IgD-negative memory B cell (primary cell): Measurements from ENCODE around the gene ST6GALNAC4. TPM values are rescaled to one million over a fixed set of nuclear protein-coding genes. Genes with fewer than 3 reads are reported as not detected.

Experiments used
- H3K27ac Mint-ChIP-seq, 3 donors: one replicate each; pipeline ENCODE4 v1.8.0; 2020 to 2022; ENCODE audit warnings: mild to moderate bottlenecking in 3 of 3, mixed read lengths in 3 of 3, moderate library complexity in 1 of 3
- H3K27me3 Mint-ChIP-seq: one replicate; pipeline ENCODE4 v1.8.0; 2021; ENCODE audit warnings: mixed read lengths
- H3K36me3 Mint-ChIP-seq: one replicate; pipeline ENCODE4 v1.8.0; 2020; ENCODE audit warnings: mild to moderate bottlenecking, mixed read lengths
- H3K4me1 Mint-ChIP-seq, 3 donors: one replicate each; pipeline ENCODE4 v1.8.0; 2020 to 2022; ENCODE audit warnings: mixed read lengths in 3 of 3, mild to moderate bottlenecking in 1 of 3
- H3K4me3 Mint-ChIP-seq, 4 donors: one replicate each; pipeline ENCODE4 v1.8.0; 2020 to 2022; ENCODE audit warnings: mild to moderate bottlenecking in 4 of 4, mixed read lengths in 4 of 4, moderate library complexity in 3 of 4
- H3K9me3 Mint-ChIP-seq, 3 donors: one replicate each; pipeline ENCODE4 v1.8.0; 2020 to 2021; ENCODE audit warnings: mixed read lengths in 3 of 3, mild to moderate bottlenecking in 1 of 3
- polyA plus RNA-seq: library from polyadenylated mRNA; unstranded; fragments of 300-500 nt; fragmentation: Illumina TruSeq; gene quantifications from one replicate; pipeline ENCODE4 v1.2.3, GENCODE V29; 2021

The ST6GALNAC4 gene
- polyA plus RNA-seq, 1 donor from 2014 or later = 32.5 TPM

DNA sequence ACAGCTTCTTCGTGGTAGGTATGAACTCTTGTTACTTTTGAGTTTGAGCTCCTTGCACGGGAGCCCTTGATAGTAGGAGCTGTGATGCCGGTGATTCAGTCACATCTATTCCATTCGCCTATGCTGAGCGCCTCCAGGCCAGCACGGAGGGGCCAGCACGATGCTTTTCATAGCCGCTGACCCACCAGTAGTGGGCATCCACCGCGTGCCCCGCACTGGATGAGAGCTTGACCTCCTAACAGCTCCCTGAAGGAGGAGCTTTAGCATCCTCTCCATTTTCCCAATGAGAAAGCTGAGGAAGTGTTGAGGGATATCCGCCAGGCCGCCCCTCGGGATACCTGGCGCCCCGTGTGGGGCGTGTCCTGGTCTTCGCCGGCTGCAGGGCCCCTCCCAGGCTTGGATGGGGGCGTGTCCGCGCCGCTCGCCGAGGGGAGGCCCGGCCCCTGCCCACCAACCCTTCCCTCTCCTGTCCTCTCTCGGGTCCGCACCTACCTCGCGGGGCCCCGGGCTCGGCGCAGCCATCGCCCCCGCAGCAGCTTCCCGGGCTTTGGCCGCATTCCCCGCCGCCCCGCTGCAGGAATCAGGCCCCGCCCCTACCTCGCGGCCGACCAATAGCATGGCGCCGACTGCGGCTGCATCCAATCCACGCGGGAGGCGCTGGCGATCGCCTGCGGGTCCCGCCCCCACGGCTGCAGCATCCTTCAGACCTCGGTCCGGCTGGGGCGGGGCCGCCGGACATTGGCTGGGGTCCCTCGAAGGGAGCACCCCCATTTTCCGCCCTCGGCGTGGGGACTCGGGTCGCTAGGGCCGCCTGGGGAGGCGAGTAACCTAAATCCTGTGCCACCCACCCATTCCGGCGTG lies 13.6 kb upstream of the ST6GALNAC4 start, which contains the start of gene PIP5KL1:
Gene PIP5KL1, minus strand, starts transcription at position 547 of the 861 bp plus-strand sequence. Its CDS starts 25 bp downstream, at position 522.
- Mint-ChIP-seq H3K4me1 (peaks cover 11 to 22% (median 19%) of the 10 kb centered on the region in 3 donors), H3K27ac (peak within 1 kb of the TSS; percentile 83 to 98 (median 94)), H3K4me3 (peak within 1 kb of the TSS; percentile 76 to 94 (median 87)), H3K9me3 (peaks cover 0 to 2% (median 0%) of the 10 kb centered on the region in 3 donors), H3K36me3 (peaks cover 2% of the 10 kb centered on the region), H3K27me3 (peaks cover 1% of the 10 kb centered on the region)

DNA sequence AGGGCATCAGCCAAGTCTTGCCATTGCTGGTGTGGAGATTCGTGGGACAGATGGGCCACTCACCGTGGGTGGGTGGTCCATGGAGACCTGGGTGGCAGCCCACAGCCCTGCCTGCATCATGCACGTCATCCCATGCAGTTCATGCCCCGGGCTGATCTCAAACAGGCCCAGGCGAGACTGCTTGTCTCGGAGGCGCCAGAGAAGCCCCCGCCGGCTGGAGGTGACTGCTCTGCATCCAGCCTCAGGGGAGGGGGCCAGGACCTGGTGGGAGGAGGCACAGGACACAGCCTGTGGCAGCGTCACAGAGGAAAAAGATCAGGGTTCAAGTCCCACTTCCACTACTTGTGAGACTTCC lies 12.8 kb upstream of the ST6GALNAC4 start:
- Mint-ChIP-seq H3K9me3 (peaks cover 0 to 2% (median 0%) of the 10 kb centered on the region in 3 donors), H3K36me3 (peaks cover 4% of the 10 kb centered on the region), H3K4me1 (peaks cover 11 to 22% (median 18%) of the 10 kb centered on the region in 3 donors), H3K27ac (peak overlapping the region in 2 of 3 donors; percentile 31 to 76), H3K4me3 (peak overlapping the region; percentile 70 to 89 (median 80)), H3K27me3 (peaks cover 1% of the 10 kb centered on the region)

DNA sequence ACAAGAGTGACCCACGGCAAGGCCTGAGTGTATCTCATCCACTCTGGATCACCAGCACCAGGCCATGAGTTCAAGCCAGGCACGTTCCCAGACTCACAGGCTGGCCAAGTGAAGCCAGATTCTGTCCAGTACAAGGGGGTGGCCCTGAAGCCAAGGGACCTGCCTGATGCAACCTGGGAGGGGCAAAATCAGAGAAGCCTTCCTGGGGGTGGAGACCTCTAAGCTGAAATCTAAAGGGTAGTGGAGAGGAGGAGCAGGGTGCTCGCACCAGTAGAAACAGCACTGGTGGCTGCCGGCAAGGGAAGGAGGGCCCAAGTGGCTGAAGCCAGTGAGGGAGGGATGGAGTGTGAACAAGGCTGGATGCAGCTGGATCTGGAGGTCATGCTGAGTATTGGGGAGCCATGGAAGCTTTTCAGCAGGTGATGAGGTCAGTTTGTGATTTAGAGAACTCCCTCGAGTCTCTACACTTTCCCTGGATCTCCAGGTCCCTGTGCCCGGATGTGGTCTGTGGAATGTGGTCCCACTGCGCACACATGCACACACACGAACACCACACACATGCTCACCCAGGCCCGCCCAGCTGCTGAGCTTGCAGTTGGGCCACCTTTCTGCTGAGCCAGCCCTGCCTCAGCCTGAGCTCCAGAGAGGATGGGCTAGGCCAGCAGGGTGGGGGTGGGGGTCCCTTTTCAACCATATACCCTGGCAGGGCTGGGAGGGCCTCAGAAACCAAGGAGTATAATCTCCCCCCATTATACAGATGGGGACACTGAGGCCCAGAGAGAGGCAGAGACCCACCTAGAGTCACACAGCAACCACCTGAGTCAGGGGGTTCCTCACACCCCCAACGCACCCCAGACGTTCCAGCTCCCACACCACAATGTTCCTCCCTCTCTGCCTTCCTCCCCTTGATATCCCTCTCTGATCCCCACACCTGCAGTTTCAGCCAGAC lies 12.1 kb upstream of the ST6GALNAC4 start:
- H3K9me3 Mint-ChIP-seq = no peaks in the 10 kb centered on the region
- peaks cover 7 to 22% (median 18%) of the 10 kb centered on the region in 3 donors for H3K4me1 Mint-ChIP-seq
- peak overlapping the region in 2 of 3 donors; percentile 31 to 76 for H3K27ac Mint-ChIP-seq
- peaks cover 1% of the 10 kb centered on the region for H3K27me3 Mint-ChIP-seq
- H3K36me3 Mint-ChIP-seq = peaks cover 4% of the 10 kb centered on the region
- H3K4me3 Mint-ChIP-seq = peak overlapping the region; percentile 48 to 85 (median 62)

- Mint-ChIP-seq H3K36me3 (peaks cover 4% of the 10 kb centered on the region), H3K4me1 (peaks cover 7 to 20% (median 16%) of the 10 kb centered on the region in 3 donors), H3K9me3 (no peaks in the 10 kb centered on the region), H3K27me3 (peaks cover 1% of the 10 kb centered on the region), H3K27ac (peak overlapping the region in 1 of 3 donors; percentile 76), H3K4me3 (peak overlapping the region in 2 of 4 donors; percentile 85 to 89)
Measured at GRCh38 chr9:127927988-127928675, 11.3 kb upstream of the ST6GALNAC4 start.

GRCh38 chr9:127927201-127927987 lies 10.6 kb upstream of the ST6GALNAC4 start:
- Mint-ChIP-seq H3K4me3 (peak overlapping the region; percentile 72 to 89 (median 78)), H3K4me1 (peaks cover 7 to 17% (median 16%) of the 10 kb centered on the region in 3 donors), H3K36me3 (peaks cover 4% of the 10 kb centered on the region), H3K9me3 (no peaks in the 10 kb centered on the region), H3K27me3 (peaks cover 1% of the 10 kb centered on the region), H3K27ac (peak overlapping the region in 1 of 3 donors; percentile 76)

DNA sequence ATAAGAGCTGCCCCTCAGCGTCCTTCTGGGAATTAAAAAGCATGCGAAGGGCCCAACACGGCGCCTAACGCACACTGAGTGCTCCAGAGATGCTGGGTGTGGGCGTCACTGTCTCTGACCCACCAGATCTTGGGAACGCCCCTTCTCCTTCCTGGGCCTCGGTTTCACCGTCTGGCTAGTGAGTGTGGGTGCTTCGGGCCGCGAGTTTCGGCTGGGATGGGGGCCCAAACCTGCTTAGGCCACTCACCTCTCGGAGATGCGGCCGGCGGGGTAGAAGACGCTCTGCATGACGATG lies 10.0 kb upstream of the ST6GALNAC4 start:
- peaks cover 7 to 18% (median 16%) of the 10 kb centered on the region in 3 donors for H3K4me1 Mint-ChIP-seq
- H3K27me3 Mint-ChIP-seq = peaks cover 1% of the 10 kb centered on the region
- no peaks in the 10 kb centered on the region for H3K9me3 Mint-ChIP-seq
- H3K4me3 Mint-ChIP-seq = peak overlapping the region; percentile 72 to 89 (median 78)
- peak overlapping the region in 1 of 3 donors; percentile 45 for H3K27ac Mint-ChIP-seq
- peaks cover 4% of the 10 kb centered on the region for H3K36me3 Mint-ChIP-seq

GRCh38 chr9:127925959-127926905 lies 9.4 kb upstream of the ST6GALNAC4 start:
- peak overlapping the region in 1 of 3 donors; percentile 45 for H3K27ac Mint-ChIP-seq
- peak overlapping the region in 3 of 4 donors; percentile 72 to 89 (median 78) for H3K4me3 Mint-ChIP-seq
- peaks cover 9 to 15% (median 10%) of the 10 kb centered on the region in 3 donors for H3K4me1 Mint-ChIP-seq
- H3K9me3 Mint-ChIP-seq = no peaks in the 10 kb centered on the region
- peaks cover 1% of the 10 kb centered on the region for H3K27me3 Mint-ChIP-seq
- peaks cover 2% of the 10 kb centered on the region for H3K36me3 Mint-ChIP-seq

GRCh38 chr9:127924736-127925444 lies 8.0 kb upstream of the ST6GALNAC4 start:
- Mint-ChIP-seq H3K4me1 (peaks cover 3 to 8% (median 5%) of the 10 kb centered on the region in 3 donors), H3K27ac (peak overlapping the region in 1 of 3 donors; percentile 83), H3K9me3 (no peaks in the 10 kb centered on the region), H3K36me3 (peaks cover 2% of the 10 kb centered on the region), H3K4me3 (peak overlapping the region in 1 of 4 donors; percentile 33), H3K27me3 (peaks cover 1% of the 10 kb centered on the region)

GRCh38 chr9:127923771-127924170 lies 6.9 kb upstream of the ST6GALNAC4 start:
- no peak overlapping the region for H3K4me3 Mint-ChIP-seq
- H3K4me1 Mint-ChIP-seq = peaks cover 3 to 16% (median 10%) of the 10 kb centered on the region in 3 donors
- H3K27ac Mint-ChIP-seq = no peak overlapping the region
- no peaks in the 10 kb centered on the region for H3K9me3 Mint-ChIP-seq
- peaks cover under 1% of the 10 kb centered on the region for H3K27me3 Mint-ChIP-seq
- peaks cover 2% of the 10 kb centered on the region for H3K36me3 Mint-ChIP-seq

DNA sequence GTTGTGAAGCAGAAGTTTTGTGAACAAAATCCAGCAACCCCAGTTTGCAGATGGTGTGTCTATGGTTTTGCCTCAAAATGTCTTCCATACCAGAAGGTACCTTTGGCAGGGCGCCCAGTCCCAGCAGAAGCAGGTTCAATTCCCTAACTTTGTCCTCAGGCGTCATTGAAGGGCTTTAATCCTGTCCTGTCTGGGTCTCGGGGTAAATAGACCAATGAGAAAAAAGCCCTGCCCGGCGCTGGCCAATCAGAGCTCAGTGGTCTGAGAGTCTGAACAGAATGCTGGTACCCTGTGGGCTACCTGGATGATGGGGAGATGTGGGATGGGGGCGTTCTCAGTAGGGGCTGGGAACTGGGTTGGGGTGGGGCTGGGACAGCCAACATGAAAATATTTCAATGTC lies 6.2 kb upstream of the ST6GALNAC4 start:
- H3K36me3 Mint-ChIP-seq = peaks cover 2% of the 10 kb centered on the region
- H3K27ac Mint-ChIP-seq = no peak overlapping the region
- no peaks in the 10 kb centered on the region for H3K27me3 Mint-ChIP-seq
- no peak overlapping the region for H3K4me3 Mint-ChIP-seq
- H3K9me3 Mint-ChIP-seq = no peaks in the 10 kb centered on the region
- H3K4me1 Mint-ChIP-seq = peaks cover 8 to 18% (median 16%) of the 10 kb centered on the region in 3 donors

DNA sequence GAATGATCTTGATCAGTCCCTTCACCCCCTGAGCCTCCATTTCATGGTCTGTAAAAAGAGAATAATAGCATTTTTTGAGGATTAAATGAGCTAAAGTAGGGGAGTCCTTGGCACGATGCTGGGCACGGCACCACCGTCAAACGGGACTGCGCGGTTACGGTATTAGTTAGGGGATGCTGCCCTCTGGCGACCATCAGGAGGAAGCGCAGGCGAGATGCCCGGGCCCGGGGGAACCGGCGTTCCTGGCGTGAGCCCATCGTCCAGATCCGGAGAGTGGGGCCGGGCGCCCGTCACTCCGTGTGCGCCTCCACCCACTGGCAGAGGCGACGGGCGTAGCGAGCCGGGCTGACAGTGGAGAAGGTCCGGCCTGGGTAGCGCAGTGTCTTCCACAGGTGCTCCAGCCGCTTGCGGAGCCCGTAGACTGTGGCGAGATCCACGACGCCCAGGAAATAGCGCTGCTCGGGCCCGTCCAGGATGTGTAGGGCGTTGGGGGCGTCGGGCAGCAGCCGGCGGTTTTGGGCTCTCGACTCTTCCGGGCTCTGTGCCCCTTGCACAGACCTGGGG lies 4.8 kb upstream of the ST6GALNAC4 start:
- H3K4me1 Mint-ChIP-seq = peaks cover 14 to 24% (median 24%) of the 10 kb centered on the region in 3 donors
- H3K36me3 Mint-ChIP-seq = peaks cover 2% of the 10 kb centered on the region
- H3K27ac Mint-ChIP-seq = peak overlapping the region in 1 of 3 donors; percentile 81
- no peaks in the 10 kb centered on the region for H3K27me3 Mint-ChIP-seq
- peak overlapping the region in 3 of 4 donors; percentile 62 to 79 (median 68) for H3K4me3 Mint-ChIP-seq
- H3K9me3 Mint-ChIP-seq = no peaks in the 10 kb centered on the region

DNA sequence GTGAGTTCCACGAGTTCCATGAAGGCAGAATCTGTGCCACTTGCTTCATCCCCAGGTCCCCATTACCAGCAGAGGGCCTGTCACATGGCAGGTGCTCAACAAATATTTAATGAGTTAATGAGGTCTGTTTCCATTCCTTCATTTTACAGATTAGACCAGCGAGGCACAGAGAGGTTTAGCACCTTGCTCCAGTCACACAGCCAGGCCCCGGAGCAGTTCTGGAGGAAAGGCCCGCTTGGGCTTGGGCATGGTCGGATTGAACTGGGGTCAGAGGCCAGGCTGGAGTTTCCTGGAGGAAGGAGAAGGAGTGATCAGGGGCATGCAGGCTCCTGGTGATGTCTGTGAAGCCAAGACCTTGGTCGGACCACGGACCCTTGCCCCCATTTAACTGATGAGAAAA lies 4.0 kb upstream of the ST6GALNAC4 start:
- Mint-ChIP-seq H3K27ac (peak overlapping the region in 1 of 3 donors; percentile 96), H3K4me3 (no peak overlapping the region), H3K4me1 (peaks cover 16 to 26% (median 24%) of the 10 kb centered on the region in 3 donors), H3K36me3 (peaks cover 3% of the 10 kb centered on the region), H3K27me3 (no peaks in the 10 kb centered on the region), H3K9me3 (peaks cover 0 to under 1% (median 0%) of the 10 kb centered on the region in 3 donors)
